Spleen (tissue), 3 donors: ENCODE measurements around the gene OPTN.

ENCODE experiments used
- POLR2A ChIP-seq, 3 donors: fragments of 450-650 bp; IDR thresholded peaks; one replicate each; pipeline ENCODE4 v1.5.1; 2017; ENCODE audit warnings: antibody characterized with exemption in 3 of 3, mild to moderate bottlenecking in 1 of 3
- POLR2AphosphoS5 ChIP-seq, 3 donors: sonication (generic); formaldehyde crosslinking; IDR thresholded peaks; one replicate each; pipeline ENCODE4 v1.5.1; 2017; ENCODE audit warnings: antibody characterized with exemption in 3 of 3

DNA sequence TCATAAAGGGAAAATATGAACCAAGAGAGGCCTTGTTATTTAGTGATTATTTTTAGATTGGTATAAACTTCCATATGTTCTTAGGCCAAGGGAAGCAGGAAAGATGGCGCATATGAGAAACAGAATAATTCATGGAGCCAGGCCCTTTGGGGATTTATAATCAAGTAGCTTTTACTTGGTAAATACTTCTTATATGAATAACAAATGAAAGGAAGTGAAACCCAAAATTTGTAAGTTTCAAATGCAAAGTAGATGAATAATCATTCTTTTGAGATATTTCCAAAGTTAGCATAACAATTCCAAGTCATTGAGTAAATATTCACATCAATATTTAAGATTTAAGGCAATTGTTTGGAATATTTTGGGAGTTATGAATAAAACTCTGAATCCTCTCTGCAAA is 13.9 kb upstream of the OPTN start:
- TF ChIP-seq POLR2AphosphoS5 (IDR thresholded peaks at IDR 0.05) (no peak), POLR2A (IDR thresholded peaks at IDR 0.05) (no peak)
